Posterior cingulate gyrus (tissue), 11 donors: ENCODE data around the gene PRICKLE3.

Source experiments
- DNase-seq, 10 donors: peaks; one replicate each; pipeline versions ENCODE4 v3.0.0 to v3.0.0-alpha.2; 2020 to 2021; ENCODE audit warnings: mixed read lengths in 3 of 10
- intact Hi-C: fragments of 100-400 bp; cut with DNase I; formaldehyde crosslinking; loops from one replicate; pipeline ENCODE4 v1.15.1; 2023

PRICKLE3 gene

GRCh38 chrX:49208399-49208798, 22.2 kb upstream of the PRICKLE3 start:
- intact Hi-C loops: no loop called here
- DNase-seq: peak in 2 of 10 donors; percentile 54 to 66

DNA sequence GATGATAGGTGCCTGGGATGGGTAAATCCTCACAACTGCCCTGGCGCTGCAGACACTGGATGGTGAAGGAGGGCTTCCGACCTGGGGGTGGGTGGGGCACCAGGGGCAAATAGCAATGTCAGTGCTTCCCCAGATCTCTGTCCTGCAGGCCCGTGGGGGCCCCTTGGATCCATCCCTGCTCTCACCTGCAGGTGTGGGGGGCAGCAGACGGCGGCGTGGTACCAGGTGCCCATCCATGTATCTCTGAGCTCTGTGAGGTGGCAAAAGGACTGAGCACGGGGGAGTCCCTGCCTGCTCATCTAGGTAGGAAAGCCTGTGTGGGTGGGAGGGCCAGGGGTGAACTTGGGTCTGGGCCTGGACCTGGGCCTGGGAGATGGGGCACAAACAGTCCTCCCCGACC, 20.4 kb upstream of the PRICKLE3 start:
- peak in 1 of 10 donors; percentile 16 for DNase-seq
- intact Hi-C loops: no loop called here

- intact Hi-C loops: no loop called here
These were observed 19.3 kb upstream of the PRICKLE3 start for GRCh38 chrX:49205443-49205842.

GRCh38 chrX:49204709-49205108, 18.5 kb upstream of the PRICKLE3 start:
- intact Hi-C loops: no loop called here
- peak in 3 of 10 donors; percentile 41 to 89 (median 68) for DNase-seq

More at GRCh38 chrX:49205443-49205842, 19.3 kb upstream of the PRICKLE3 start:
- peak in 2 of 10 donors; percentile 45 to 66 for DNase-seq

- intact Hi-C loops: no loop called here
- peak in 2 of 10 donors; percentile 66 to 79 for DNase-seq
These were observed 17.8 kb upstream of the PRICKLE3 start for GRCh38 chrX:49204017-49204416.

- peak in 1 of 10 donors; percentile 14 for DNase-seq
- intact Hi-C loops: no loop called here
These were observed 17.4 kb upstream of the PRICKLE3 start for GRCh38 chrX:49203536-49203935.

GRCh38 chrX:49202022-49202421, 15.8 kb upstream of the PRICKLE3 start:
- DNase-seq: no peak
- intact Hi-C loops: no loop called here

DNA sequence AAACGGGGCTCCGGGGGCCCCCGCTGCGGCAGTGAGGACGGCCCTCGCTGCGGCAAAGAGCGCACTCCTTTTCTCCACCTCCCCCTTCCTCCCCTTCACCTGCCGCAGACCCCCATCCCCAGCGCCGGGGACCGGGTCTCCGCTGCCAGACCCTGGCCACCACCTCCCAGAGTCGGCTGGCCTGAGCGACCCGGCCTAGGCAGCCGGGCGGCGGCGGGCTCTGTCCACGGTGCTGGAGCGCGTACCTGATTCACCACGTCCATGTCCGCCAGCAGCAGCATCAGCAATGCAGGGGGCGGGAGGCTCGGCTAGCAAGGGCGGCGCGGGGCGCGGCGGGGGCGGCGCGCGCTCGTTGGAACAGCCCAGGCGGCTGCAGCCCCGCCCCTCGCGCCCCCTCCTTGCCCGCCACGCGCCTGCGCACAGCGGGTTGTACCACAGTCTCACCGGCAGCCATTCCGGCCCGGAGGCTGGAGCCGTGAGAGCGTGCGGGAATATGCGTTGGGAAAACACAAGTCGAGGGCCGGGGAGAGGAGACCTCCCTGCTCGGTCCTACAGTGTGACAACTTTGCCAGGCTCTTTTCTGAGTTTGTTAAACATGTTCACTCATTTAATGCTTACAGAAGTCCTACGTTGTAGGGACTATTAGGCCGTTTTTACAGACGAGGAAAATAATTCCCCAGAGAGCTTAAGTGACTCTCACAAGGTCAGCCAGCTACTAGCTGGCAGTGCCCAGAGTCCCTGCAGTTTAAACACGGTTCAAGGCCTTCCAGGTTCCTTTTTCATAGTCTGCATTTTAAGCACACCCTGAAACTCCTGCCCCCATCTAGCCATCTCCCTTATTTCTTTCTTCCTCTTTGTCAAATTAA, 14.0 kb upstream of the PRICKLE3 start, which contains the start of gene SYP:
Gene SYP (minus strand): TSS at position 288 of the 866 bp plus-strand sequence. CDS start 7 bp downstream, at position 281.
- intact Hi-C loops: no loop called here
- peak; percentile 82 to 98 (median 85) for DNase-seq

- intact Hi-C loops: no loop called here
- peak in 1 of 10 donors; percentile 50 for DNase-seq
These were observed 13.1 kb upstream of the PRICKLE3 start for GRCh38 chrX:49199315-49199595.

GRCh38 chrX:49198540-49199314, 12.6 kb upstream of the PRICKLE3 start:
- intact Hi-C loops: no loop called here

DNA sequence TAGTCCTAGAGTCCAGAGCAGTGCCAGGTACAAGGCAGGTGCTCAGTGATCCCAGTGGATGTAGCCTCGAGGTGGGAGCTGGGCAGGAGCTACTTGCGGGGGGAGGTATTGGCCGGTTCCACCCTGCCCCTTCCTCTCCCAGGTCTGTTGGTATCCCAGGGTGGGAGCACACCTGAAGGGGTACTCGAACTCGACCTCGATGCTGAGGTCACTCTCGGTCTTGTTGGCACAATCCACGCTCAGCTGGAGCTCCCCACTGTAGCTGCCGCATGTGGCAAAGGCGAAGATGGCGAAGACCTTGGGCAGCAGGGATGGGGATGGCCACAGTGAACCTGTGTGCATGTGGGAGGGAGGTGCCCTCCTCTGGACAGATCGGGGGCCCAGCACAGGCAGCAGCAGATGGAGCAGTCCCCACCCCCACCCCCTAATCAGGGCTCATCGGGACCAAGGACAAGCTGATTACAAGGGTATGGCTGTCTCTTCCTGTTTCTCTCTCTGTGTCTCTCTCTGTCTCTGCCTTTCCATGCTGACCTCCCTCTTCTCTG, 11.4 kb upstream of the PRICKLE3 start:
- intact Hi-C loops: no loop called here
- peak in 1 of 10 donors; percentile 49 for DNase-seq

More at GRCh38 chrX:49198540-49199314, 12.6 kb upstream of the PRICKLE3 start:
- DNase-seq: peak in 2 of 10 donors; percentile 34 to 59

- peak in 1 of 10 donors; percentile 41 for DNase-seq
- intact Hi-C loops: loop anchor here (2.0 kb wide), 1 partner anchor 75 kb away; the partner anchor contains the start of gene PPP1R3F
These were observed 7.4 kb upstream of the PRICKLE3 start for GRCh38 chrX:49193542-49193964.

GRCh38 chrX:49192722-49193328, 6.7 kb upstream of the PRICKLE3 start:
- peak in 2 of 10 donors; percentile 70 to 83 for DNase-seq
- intact Hi-C loops: loop anchor here (2.0 kb wide), 1 partner anchor 76 kb away; the partner anchor contains the start of gene PPP1R3F

DNA sequence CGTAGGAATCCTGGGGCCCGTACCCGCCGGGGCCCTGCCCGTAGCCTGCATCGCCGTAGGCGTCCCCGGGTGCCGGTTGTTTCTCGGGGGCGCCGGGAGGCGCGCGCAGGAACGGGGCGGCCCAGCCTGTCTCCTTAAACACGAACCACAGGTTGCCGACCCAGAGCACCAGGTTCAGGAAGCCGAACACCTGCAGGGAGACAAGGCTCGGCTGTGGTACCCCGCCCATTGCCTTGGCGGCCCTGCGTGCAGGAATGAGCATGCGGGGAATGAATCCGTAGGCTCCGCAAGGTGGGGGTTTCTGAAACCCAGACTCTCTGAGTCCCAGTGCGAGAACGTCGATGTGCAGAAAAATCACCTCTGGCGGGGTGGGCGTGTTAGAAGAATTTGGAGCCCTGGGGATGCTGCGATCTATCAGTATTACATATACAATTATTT, 5.4 kb upstream of the PRICKLE3 start:
- DNase-seq: no peak
- intact Hi-C loops: loop anchor here (2.0 kb wide), 1 partner anchor 77 kb away; the partner anchor contains the start of gene PPP1R3F

DNA sequence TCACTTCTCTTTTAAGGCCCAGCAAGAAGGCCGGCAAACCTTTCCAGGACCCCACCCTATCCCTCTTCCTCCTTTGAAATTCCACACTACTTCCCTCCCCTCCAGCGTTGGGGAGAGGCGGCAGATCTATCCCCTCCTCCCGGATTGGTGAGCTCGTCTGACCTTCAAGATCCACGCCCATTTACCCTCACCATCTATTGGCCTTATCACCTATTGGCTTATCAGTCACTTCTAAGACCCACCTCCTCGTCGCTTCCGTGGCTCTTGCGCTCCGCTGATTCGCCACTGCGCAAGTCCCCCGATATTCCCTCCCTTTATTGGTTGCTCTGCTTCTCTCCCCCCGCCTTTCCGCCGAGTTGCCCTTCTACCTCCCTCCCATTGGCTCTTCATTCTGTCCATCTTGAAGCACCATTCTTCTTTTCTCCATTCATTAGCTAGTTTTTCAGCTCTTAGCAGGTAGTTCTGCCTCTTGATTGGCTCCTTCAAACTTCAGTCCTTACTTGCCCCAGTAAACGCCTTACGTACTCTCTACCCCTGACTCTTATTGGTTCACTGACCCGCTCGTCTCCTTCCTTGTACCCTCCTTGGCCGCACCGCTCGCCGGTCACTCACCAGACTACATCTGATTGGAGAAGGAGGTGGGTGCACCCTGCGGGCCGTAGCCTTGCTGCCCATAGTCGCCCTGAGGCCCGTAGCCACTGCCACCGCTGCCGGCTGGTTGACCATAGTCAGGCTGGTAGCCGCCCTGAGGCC, 4.8 kb upstream of the PRICKLE3 start:
- peak; percentile 82 to 98 (median 85) for DNase-seq

DNA sequence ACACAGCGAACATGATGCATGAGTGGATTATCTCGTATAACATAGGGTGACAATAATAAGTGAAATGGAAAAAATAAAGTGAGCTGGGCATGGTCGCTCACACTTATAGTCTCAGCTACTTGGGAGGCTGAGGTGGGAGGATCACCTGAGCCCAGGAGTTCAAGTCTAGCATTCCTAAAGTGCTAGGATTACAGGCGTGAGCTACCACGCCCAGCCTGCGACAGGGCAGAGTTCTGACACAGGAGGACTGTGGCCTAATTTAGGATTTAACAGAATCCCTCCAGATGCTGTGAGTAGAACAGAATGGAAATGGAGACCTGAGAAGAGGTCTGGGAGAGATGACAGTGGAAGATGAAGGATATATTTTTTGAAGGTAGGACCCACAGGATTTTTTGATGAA, 3.4 kb upstream of the PRICKLE3 start:
- peak in 1 of 10 donors; percentile 27 for DNase-seq
- intact Hi-C loops: no loop called here

More for the DNA sequence above, 4.8 kb upstream of the PRICKLE3 start:
- intact Hi-C loops: no loop called here

DNA sequence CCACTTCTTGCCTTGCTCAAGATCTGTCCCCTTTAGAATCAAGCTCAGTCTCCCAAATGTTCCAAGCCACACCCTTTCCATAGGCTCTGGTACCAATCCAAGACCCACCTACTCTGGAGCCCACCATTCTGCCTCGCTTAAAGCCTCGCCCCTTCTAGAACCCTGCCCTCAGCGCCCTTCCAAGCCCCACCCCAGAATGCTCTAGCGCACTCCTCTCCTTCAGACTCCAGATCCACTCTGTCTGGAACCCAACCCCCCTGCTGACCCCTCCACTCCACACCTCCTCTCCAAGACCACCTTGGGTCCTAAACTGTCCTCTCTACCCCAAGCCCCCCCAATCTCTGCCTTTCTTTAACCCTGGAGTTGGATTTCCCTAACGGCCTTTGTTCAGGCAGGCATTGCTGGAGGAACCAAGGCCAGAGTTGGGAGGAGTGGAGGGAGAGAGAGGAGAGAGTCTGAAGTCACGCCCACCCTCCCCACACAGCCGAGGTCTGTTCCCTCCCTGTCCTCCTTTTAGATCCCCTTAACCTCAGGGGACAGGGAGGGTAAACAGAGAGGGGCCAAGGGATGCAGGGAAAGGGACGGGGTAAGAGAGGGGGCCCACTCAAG, 2.4 kb upstream of the PRICKLE3 start:
- intact Hi-C loops: no loop called here
- peak in 1 of 10 donors; percentile 37 for DNase-seq

- intact Hi-C loops: no loop called here
- peak in 2 of 10 donors; percentile 66 for DNase-seq
These were observed 1.4 kb upstream of the PRICKLE3 start for GRCh38 chrX:49187526-49187925.

DNA sequence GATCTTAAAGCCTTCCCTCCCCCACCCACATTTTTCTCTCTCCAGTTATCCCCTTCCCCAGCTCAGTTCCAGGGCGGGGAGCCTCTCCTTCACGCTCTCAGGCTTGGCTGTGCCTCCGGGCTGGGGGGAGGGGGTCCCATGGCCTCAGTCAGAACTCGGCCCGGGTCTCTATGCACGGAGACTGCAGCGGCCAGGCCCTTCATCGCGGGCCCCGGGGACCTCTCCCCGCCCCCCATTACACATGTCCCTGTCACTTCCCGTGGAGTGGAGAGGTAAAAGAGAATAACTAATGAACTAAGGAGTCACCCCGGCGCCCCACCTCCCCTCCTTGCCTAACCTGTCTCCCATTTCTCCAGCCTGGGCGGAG, 838 bp upstream of the PRICKLE3 start:
- DNase-seq: peak in 3 of 10 donors; percentile 35 to 80 (median 77)
- intact Hi-C loops: no loop called here
